Measurements from ENCODE around the gene OR1F1. TPM values are rescaled to one million over a fixed set of nuclear protein-coding genes. Genes with fewer than 3 reads are reported as not detected.

The OR1F1 gene
- total and polyA plus RNA-seq, 9 of the 15 experiments (the other 6 are each of a cell fraction or from before 2014, with no cell fraction given): 0.15 to 0.61 (median 0.35) TPM; not detected in 3

DNA sequence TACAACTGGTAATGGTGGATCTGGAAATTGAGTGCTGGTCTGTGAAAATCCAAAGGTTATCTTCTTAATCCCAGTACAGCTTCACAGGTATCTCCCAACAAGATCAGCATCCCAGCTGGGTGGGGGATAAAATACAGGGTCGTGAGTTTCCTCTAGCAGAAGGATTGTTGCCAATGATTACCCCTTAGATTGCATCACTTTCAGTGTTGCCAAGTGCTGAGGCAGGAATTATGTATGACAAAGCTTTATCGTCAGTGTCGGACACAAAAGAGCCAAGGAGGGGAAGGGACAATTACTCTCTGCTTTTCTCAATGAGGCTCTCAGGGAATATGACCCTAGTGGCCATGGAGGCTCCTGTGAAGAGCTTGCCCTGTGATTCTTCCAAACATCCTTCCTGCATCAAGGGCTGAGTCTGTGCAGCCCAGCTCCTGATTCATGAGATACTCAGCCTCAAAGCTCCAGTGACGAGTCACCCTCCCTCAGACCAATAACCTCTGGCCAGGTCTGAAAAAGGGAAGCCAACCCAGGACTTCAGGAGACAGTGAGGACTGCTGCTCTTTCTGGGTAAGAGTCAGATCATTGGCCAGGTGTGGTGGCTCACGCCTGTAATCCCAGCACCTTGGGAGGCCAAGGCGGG, 15.0 kb downstream of the OR1F1 start:
- Histone ChIP-seq H3K4me2 (ENCODE audit: insufficient read depth, low read length) (no peak overlapping the region), H3K79me2 (ENCODE audit: control insufficient read depth, insufficient read depth, low read length) (no peaks in the 10 kb centered on the region), H2AFZ (ENCODE audit: low read depth, low read length) (no peak overlapping the region), H3K9me3 (replicated peaks; ENCODE audit: control insufficient read depth, insufficient read depth, low read depth, low read length) (peaks cover 6% of the 10 kb centered on the region), H3K4me3 (no peak overlapping the region), H4K20me1 (replicated peaks; ENCODE audit: control insufficient read depth, insufficient read depth, low read length) (no peaks in the 10 kb centered on the region), H3K27ac (ENCODE audit: extremely low read depth, low read depth, low read length) (no peak overlapping the region), H3K27me3 (ENCODE audit: control insufficient read depth in 2 of 2, insufficient read depth in 2 of 2, low read length in 2 of 2) (peaks cover 8 to 22% of the 10 kb centered on the region in 2 experiments), H3K36me3 (ENCODE audit: control insufficient read depth, insufficient read depth, low read length) (no peaks in the 10 kb centered on the region), H3K4me1 (replicated peaks in 1 of 2; ENCODE audit: control insufficient read depth in 2 of 2, insufficient read depth in 2 of 2, low read length in 2 of 2) (no peaks in the 10 kb centered on the region), H3K9me1 (ENCODE audit: control insufficient read depth, insufficient read depth, low read length) (no peaks in the 10 kb centered on the region), H3K9ac (ENCODE audit: insufficient read depth in 1 of 2, low read depth in 2 of 2, low read length in 2 of 2) (no peak overlapping the region)
- intact Hi-C loops (cut with micrococcal nuclease): no loop called here
- BruUV-seq (replicated peaks): no TSS peak
- no peak for FAIRE-seq
- no peak for ATAC-seq
- in situ Hi-C loops (cut with MboI): no loop called here
- CTCF ChIA-PET (ENCODE audit: low intra/inter-chr PET ratio): no interaction called here
- POLR2A ChIA-PET: interaction anchor here (1.1 to 1.2 kb wide), 2 partner anchors 10 to 22 kb away, joined by 3 to 6 read pairs; no protein-coding TSS in a partner anchor
- DNase-seq (ENCODE audit: extremely low read depth in 1 of 4, low spot score in 3 of 4): no peak
- TF ChIP-seq CEBPG (CRISPR knock-in tag; IDR thresholded peaks at IDR 0.05) (peak; percentile 38; the same call in 1 of the 2 replicates), CEBPG (tag; conservative IDR thresholded peaks at IDR 0.05 in 1 of 2, IDR thresholded peaks at IDR 0.05 in 1 of 2) (peak; percentile 10 to 72; a peak in 2 of 4 replicates), ZNF551 (CRISPR knock-in tag; IDR thresholded peaks at IDR 0.05) (no peak), ZNF778 (CRISPR knock-in tag; IDR thresholded peaks at IDR 0.05) (no peak)
- TF ChIP-seq, protein P1, sequence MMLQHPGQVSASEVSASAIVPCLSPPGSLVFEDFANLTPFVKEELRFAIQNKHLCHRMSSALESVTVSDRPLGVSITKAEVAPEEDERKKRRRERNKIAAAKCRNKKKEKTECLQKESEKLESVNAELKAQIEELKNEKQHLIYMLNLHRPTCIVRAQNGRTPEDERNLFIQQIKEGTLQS (IDR thresholded peaks at IDR 0.05): peak; percentile 45
- TF ChIP-seq, protein P1 (CRISPR knock-in tag; conservative IDR thresholded peaks at IDR 0.05): no peak
- 3% methylated on average over 6 of the region's 6 CpGs for WGBS (ENCODE audit: insufficient coverage, low coverage, missing lambda C conversion rate)
